Testis (tissue), 2 donors: ENCODE measurements around the gene CD28.

ENCODE experiments used
- POLR2A ChIP-seq: fragments of 450-650 bp; IDR thresholded peaks from one replicate; pipeline ENCODE4 v1.6.1; 2017; ENCODE audit warnings: antibody characterized with exemption, mild to moderate bottlenecking, moderate library complexity
- TF ChIP-seq, protein P1 (sequence below), 3 experiments: fragments of 450-650 bp in 2 of 3; fragments of 200-600 bp in 1 of 3; sonication (generic) in 1 of 3; IDR thresholded peaks; one replicate each; pipeline ENCODE4 v1.5.1; 2016 to 2019; ENCODE audit warnings: antibody characterized with exemption in 3 of 3, mild to moderate bottlenecking in 2 of 3, moderate library complexity in 1 of 3

DNA sequence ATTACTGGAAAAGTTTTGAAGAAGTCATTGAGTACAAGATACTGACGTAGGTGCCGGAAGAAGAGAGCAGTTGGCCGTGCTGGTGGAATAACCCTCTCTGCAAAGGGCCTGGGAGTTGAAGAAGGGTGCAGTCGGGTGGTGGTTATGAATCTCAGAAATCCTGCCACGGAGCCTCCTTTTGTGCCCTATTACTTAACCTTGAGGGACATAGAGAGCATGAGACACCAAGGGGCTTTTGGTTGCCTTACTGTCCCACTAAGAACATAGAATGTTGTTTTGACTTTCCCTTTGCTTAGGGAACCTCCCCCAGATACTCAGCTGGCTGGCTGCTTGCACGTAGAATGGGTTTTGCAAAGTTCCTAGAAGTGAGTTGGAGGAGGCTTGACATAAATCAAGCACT is 1.3 kb upstream of the CD28 start:
- TF ChIP-seq, protein P1, sequence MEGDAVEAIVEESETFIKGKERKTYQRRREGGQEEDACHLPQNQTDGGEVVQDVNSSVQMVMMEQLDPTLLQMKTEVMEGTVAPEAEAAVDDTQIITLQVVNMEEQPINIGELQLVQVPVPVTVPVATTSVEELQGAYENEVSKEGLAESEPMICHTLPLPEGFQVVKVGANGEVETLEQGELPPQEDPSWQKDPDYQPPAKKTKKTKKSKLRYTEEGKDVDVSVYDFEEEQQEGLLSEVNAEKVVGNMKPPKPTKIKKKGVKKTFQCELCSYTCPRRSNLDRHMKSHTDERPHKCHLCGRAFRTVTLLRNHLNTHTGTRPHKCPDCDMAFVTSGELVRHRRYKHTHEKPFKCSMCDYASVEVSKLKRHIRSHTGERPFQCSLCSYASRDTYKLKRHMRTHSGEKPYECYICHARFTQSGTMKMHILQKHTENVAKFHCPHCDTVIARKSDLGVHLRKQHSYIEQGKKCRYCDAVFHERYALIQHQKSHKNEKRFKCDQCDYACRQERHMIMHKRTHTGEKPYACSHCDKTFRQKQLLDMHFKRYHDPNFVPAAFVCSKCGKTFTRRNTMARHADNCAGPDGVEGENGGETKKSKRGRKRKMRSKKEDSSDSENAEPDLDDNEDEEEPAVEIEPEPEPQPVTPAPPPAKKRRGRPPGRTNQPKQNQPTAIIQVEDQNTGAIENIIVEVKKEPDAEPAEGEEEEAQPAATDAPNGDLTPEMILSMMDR (IDR thresholded peaks at IDR 0.05), result no peak
- no peak for TF ChIP-seq POLR2A
